ENCODE data around the gene MEGF8. TPM values are rescaled to one million over a fixed set of nuclear protein-coding genes. Genes with fewer than 3 reads are reported as not detected.

The MEGF8 gene
- total and polyA plus RNA-seq, 9 of the 15 experiments (the other 6 are each of a cell fraction or from before 2014, with no cell fraction given): 0.28 to 13.1 (median 3.0) TPM

GRCh38 chr19:42396381-42397262 lies 71.2 kb downstream of the MEGF8 start (continued):
- TF ChIP-seq RNF219 (CRISPR knock-in tag; IDR thresholded peaks at IDR 0.05): no peak
- TF ChIP-seq ZNF512 (tag; IDR thresholded peaks at IDR 0.05): no peak
- no peak for TF ChIP-seq CTCFL (IDR thresholded peaks at IDR 0.05; ENCODE audit: borderline replicate concordance, insufficient read depth, low read depth, low read length, poor library complexity, severe bottlenecking)
- TF ChIP-seq HNRNPUL1 (IDR thresholded peaks at IDR 0.05; ENCODE audit: low read length): no peak
- TF ChIP-seq POLR3G (IDR thresholded peaks at IDR 0.05; ENCODE audit: extremely low read depth, insufficient read length, insufficient replicate concordance): no peak
- TF ChIP-seq NCOA2 (IDR thresholded peaks at IDR 0.05; ENCODE audit: partially characterized antibody in 2 of 2): no peak
- peak; percentile 12; the same call in 1 of the 2 replicates for TF ChIP-seq FOXM1 (IDR thresholded peaks at IDR 0.05; ENCODE audit: low read depth)
- no peak for TF ChIP-seq FOXM1 (CRISPR knock-in tag; IDR thresholded peaks at IDR 0.05; ENCODE audit: low read depth)
- TF ChIP-seq POLR3A (IDR thresholded peaks at IDR 0.05; ENCODE audit: borderline replicate concordance, extremely low read depth, insufficient read depth, insufficient read length): no peak
- no peak for TF ChIP-seq ID3 (CRISPR knock-in tag; IDR thresholded peaks at IDR 0.05)
- TF ChIP-seq ID3 (tag; IDR thresholded peaks at IDR 0.05): peak; percentile 65; the same call in 1 of the 2 replicates
- TF ChIP-seq NEUROD1 (IDR thresholded peaks at IDR 0.05; ENCODE audit: borderline replicate concordance, low read depth, low read length, partially characterized antibody): peak; percentile 97
- no peak for TF ChIP-seq RFX7 (CRISPR knock-in tag; IDR thresholded peaks at IDR 0.05)
- 0 out of 2 replicates have a peak, but pooled peaks have one; percentile 12 for TF ChIP-seq CC2D1A (IDR thresholded peaks at IDR 0.05)
- no peak for TF ChIP-seq ZNF584 (CRISPR knock-in tag; IDR thresholded peaks at IDR 0.05; ENCODE audit: low read depth)
- TF ChIP-seq SRF (CRISPR knock-in tag; IDR thresholded peaks at IDR 0.05): peak; percentile 75 to 81; a peak in 3 of 4 replicates
- TF ChIP-seq BRD4 (IDR thresholded peaks at IDR 0.05): no peak
- TF ChIP-seq SMAD4 (CRISPR knock-in tag; conservative IDR thresholded peaks at IDR 0.05): peak; percentile 60; the same call in 1 of the 2 replicates
- no peak for TF ChIP-seq TOE1 (IDR thresholded peaks at IDR 0.05; ENCODE audit: borderline replicate concordance)
- no peak for TF ChIP-seq TOE1 (CRISPR knock-in tag; IDR thresholded peaks at IDR 0.05; ENCODE audit: borderline replicate concordance, low read depth)
- no peak for TF ChIP-seq THRAP3 (IDR thresholded peaks at IDR 0.05; ENCODE audit: borderline replicate concordance)

Measured in K562 (cell line).